Measurements from ENCODE around the gene FYCO1.

Gene FYCO1

GRCh38 chr3:45885979-45886705 is 109.5 kb downstream of the FYCO1 start, which contains the start of gene CCR9:
CCR9 (plus strand) TSS chr3:45886543; CDS start chr3:45894934, 8,391 bp downstream.
- DNase-seq (ENCODE audit: low spot score): no peak

GRCh38 chr3:45884368-45885201 is 111.0 kb downstream of the FYCO1 start:
- no peak for DNase-seq (ENCODE audit: low spot score)

GRCh38 chr3:45881078-45882022 is 114.3 kb downstream of the FYCO1 start:
- no peak for DNase-seq (ENCODE audit: low spot score)

GRCh38 chr3:45880725-45881077 is 114.9 kb downstream of the FYCO1 start:
- DNase-seq (ENCODE audit: low spot score): no peak

- no peak for DNase-seq (ENCODE audit: low spot score)
Observed at GRCh38 chr3:45878124-45878523, 117.5 kb downstream of the FYCO1 start.

GRCh38 chr3:45874677-45875346 is 120.8 kb downstream of the FYCO1 start:
- DNase-seq (ENCODE audit: low spot score): no peak

GRCh38 chr3:45873638-45874037 is 122.0 kb downstream of the FYCO1 start:
- DNase-seq (ENCODE audit: low spot score): no peak

- no peak for DNase-seq (ENCODE audit: low spot score)
Observed at GRCh38 chr3:45873036-45873435, 122.6 kb downstream of the FYCO1 start.

GRCh38 chr3:45872569-45872968 is 123.1 kb downstream of the FYCO1 start:
- DNase-seq (ENCODE audit: low spot score): no peak

- no peak for DNase-seq (ENCODE audit: low spot score)
Observed at GRCh38 chr3:45871780-45872179, 123.8 kb downstream of the FYCO1 start.

- no peak for DNase-seq (ENCODE audit: low spot score)
Observed at GRCh38 chr3:45870099-45870498, 125.5 kb downstream of the FYCO1 start.

GRCh38 chr3:45869638-45870037 is 126.0 kb downstream of the FYCO1 start:
- DNase-seq (ENCODE audit: low spot score): no peak

GRCh38 chr3:45868650-45869049 is 127.0 kb downstream of the FYCO1 start:
- DNase-seq (ENCODE audit: low spot score): no peak

- DNase-seq (ENCODE audit: low spot score): no peak
Observed at GRCh38 chr3:45868213-45868612, 127.4 kb downstream of the FYCO1 start.
